NCI-H526 (cell line): Measurements from ENCODE around the gene PCDHB5.
"Not testable (repeated sequence)": the region's sequence is repeated elsewhere in the genome, so short reads cannot be mapped to it uniquely, and the experiment has no call there.

Experiments used
- DNase-seq, 2 experiments: peaks; one replicate each; lab custom pipeline; 2025; lab: John Stamatoyannopoulos, UW

PCDHB5 gene

DNA sequence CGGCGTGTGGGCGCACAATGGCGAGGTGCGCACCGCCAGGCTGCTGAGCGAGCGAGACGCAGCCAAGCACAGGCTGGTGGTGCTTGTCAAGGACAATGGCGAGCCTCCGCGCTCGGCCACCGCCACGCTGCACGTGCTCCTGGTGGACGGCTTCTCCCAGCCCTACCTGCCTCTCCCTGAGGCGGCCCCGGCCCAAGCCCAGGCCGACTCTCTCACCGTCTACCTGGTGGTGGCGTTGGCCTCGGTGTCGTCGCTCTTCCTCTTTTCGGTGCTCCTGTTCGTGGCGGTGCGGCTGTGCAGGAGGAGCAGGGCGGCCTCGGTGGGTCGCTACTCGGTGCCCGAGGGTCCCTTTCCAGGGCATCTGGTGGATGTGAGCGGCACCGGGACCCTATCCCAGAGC is 17.1 kb downstream of the PCDHB5 start:
- DNase-seq: not testable (repeated sequence)

DNA sequence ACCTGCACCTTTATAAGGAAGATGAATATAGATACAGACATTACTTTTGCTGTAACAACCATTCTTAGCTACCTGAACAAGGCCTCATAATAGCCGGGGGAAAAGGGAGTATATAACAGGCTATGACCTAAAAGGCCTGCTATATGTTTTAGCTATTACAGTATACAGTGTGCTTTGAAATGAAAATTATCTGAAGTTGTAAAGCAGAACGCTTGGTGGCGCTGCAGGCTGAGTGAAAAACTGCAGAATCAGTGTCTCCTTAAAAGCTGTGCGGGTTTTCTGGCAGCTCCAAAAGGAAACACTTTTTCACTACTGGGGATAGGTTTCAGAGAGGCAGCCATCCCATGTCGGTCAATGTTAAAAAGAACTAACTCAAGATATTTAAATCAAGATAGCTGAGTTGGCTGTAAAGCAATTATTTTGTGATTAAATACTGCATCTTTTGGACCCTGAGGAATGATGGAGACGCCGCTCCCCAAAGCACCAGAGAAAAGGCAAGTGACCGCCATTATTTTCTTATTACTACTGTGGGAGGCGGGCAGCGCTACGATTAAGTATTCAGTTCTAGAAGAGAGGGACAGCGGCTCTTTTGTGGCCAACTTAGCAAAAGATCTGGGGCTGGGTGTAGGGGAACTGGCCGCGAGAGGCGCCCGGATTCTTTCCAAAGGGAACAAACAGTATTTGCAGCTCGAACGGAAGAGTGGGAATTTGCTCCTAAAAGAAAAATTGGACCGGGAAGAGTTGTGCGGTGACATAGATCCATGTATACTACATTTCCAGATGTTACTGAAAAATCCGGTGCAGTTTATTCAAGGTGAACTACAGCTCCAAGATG is 20.8 kb downstream of the PCDHB5 start:
- peak in 1 of 2 experiments; percentile 37 for DNase-seq

GRCh38 chr5:141157356-141157755 is 22.4 kb downstream of the PCDHB5 start:
- DNase-seq: not testable (repeated sequence)

DNA sequence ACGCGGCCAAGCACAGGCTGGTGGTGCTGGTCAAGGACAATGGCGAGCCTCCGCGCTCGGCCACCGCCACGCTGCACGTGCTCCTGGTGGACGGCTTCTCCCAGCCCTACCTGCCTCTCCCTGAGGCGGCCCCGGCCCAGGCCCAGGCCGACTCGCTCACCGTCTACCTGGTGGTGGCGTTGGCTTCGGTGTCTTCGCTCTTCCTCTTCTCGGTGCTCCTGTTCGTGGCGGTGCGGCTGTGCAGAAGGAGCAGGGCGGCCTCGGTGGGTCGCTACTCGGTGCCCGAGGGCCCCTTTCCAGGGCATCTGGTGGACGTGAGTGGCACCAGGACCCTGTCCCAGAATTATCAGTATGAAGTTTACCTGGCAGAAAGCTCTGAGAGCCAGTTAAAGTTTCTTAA is 22.9 kb downstream of the PCDHB5 start:
- DNase-seq: not testable (repeated sequence)

- peak; percentile 13 to 63 for DNase-seq
These were observed 37.6 kb downstream of the PCDHB5 start, which contains the start of gene PCDHB7 for GRCh38 chr5:141172381-141173204. PCDHB7 (plus strand) TSS chr5:141172644; CDS start chr5:141172836, 192 bp downstream.

GRCh38 chr5:141174291-141175104 is 39.5 kb downstream of the PCDHB5 start:
- not testable (repeated sequence) for DNase-seq

DNA sequence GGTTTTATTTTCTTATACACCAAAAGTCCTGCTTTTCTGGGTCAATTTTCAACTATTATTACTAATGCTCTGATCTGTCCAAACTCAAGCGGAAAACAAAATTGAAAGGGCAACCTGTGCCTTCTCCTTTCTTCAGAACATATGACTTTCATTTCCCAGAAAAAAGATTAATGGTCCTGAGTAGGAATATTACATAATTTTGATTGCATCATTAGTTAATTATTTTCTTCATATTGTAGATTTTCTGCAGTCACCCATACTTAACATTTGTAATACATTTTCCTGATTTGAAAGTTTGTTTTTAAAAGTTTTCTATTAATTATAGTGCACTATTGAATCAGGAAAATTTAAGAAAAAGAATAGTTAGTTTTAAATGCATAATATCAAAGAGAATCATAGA is 40.9 kb downstream of the PCDHB5 start:
- no peak for DNase-seq

GRCh38 chr5:141177577-141178191 is 42.7 kb downstream of the PCDHB5 start, which contains the start of gene PCDHB8:
PCDHB8 (plus strand) TSS chr5:141177790; CDS start chr5:141178035, 245 bp downstream.
- peak in 1 of 2 experiments; percentile 64 for DNase-seq

DNA sequence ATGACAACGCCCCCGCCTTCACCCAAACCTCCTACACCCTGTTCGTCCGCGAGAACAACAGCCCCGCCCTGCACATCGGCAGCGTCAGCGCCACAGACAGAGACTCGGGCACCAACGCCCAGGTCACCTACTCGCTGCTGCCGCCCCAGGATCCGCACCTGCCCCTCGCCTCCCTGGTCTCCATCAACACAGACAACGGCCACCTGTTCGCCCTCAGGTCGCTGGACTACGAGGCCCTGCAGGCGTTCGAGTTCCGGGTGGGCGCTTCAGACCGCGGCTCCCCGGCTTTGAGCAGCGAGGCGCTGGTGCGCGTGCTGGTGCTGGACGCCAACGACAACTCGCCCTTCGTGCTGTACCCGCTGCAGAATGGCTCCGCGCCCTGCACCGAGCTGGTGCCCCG is 44.4 kb downstream of the PCDHB5 start:
- DNase-seq: not testable (repeated sequence)

DNA sequence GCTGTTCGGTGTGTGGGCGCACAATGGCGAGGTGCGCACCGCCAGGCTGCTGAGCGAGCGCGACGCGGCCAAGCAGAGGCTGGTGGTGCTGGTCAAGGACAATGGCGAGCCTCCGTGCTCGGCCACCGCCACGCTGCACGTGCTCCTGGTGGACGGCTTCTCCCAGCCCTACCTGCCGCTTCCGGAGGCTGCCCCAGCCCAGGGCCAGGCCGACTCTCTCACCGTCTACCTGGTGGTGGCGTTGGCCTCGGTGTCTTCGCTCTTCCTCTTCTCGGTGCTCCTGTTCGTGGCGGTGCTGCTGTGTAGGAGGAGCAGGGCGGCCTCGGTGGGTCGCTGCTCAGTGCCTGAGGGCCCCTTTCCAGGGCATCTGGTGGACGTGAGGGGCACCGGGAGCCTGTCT is 44.9 kb downstream of the PCDHB5 start:
- not testable (repeated sequence) for DNase-seq

- no peak for DNase-seq
These were observed 45.3 kb downstream of the PCDHB5 start for GRCh38 chr5:141180313-141180712.

DNA sequence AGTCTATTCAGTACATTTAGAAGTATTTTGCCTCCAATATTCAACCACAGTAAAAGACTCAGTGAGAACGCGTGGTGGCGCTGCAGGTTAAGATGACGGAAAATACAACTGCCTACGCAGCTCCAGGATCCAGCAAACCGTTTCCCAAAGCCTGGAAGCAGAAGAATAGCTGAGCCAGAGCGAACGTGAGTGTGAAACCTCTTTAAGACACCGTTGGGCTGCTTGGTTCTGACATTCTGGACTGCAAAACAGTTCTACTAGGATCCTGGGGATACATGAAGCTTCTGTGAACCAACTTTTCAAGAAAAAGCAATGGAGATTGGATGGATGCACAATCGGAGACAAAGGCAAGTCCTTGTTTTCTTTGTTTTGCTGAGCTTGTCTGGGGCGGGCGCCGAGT is 47.2 kb downstream of the PCDHB5 start, which contains the start of gene PCDHB16:
PCDHB16 (plus strand) TSS at position 140 of the 400 bp plus-strand sequence; CDS start at position 313, 173 bp downstream.
- DNase-seq: peak; percentile 75 to 80

- DNase-seq: not testable (repeated sequence)
These were observed 49.3 kb downstream of the PCDHB5 start for GRCh38 chr5:141184117-141184855.

DNA sequence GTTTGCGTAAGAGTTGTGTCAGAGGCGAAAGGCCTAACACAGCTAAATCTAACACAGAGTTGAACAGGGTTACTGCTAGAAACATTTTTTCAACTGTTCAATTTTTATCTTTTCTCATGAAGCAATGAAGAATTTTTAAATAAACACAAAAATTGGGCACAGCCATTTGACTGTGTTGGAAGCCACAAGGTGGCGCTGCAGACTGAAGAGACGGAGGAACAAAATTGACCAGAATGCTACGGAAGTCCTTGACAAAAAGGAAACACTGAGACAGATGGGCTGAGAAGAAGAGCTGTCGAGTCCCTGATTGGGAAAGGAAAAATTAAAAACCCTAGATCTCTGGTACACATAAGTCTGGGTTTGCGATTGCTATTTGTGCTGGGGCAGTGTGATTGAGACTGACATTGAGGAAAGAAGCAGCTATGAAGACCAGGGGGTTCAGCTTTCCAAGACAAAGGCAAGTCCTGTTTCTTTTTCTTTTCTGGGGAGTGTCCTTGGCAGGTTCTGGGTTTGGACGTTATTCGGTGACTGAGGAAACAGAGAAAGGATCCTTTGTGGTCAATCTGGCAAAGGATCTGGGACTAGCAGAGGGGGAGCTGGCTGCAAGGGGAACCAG is 52.0 kb downstream of the PCDHB5 start, which contains the start of gene PCDHB9:
PCDHB9 (plus strand) TSS at position 265 of the 616 bp plus-strand sequence; CDS start at position 423, 158 bp downstream.
- peak; percentile 8 to 46 for DNase-seq
